Heart left ventricle (tissue), 13 donors: ENCODE data around the gene PRRC2C.

ENCODE experiments used
- POLR2A ChIP-seq, 2 donors: fragments of 450-650 bp; IDR thresholded peaks; one replicate each; pipeline ENCODE4 v1.6.1; 2017; ENCODE audit warnings: antibody characterized with exemption in 2 of 2, mild to moderate bottlenecking in 2 of 2, moderate library complexity in 2 of 2
- TF ChIP-seq, protein P1 (sequence below), 12 donors: fragments of 200-600 bp; sonication (generic) in 4 of 12; IDR thresholded peaks; one replicate each; pipeline versions ENCODE4 v1.5.0 to v1.8.0; 2018 to 2022; ENCODE audit warnings: antibody characterized with exemption in 12 of 12, mild to moderate bottlenecking in 5 of 12
- donor health status: ischemic (EF 13 %, LVEDD 7.1; RV severe dilation, severe dysfunction).
- donor health status: DM: no; HTN: yes; CAD: no.
- donor health status: DM: no; HTN: no; CAD: no.
- donor health status: ischemic (EF 25% LVEDD 6.9; RV normal size, moderate dysfunction).
- donor health status: ischemic (EF 25% LVEDD 5.7; RV mildly dilated, moderate dysfunction).
- donor health status: ischemic (EF 35%, LVEDD 5.7; RV mildly dilated, moderate dysfunction).
- donor health status: nonischemic (EF 11% LVEDD 7.7; RV severe dilation, severe dysfunction).
- donor health status: DM: yes; HTN: yes; CAD: no.
- donor health status: PGD.
- donor health status: ischemic (EF 29% LVEDD 5.4; RV normal size, mild dysfunction).
- donor health status: nonischemic (EF 23%, LVEDD 6.1; RV moderate dilation, normal function).

- no peak for TF ChIP-seq POLR2A (IDR thresholded peaks at IDR 0.05)
- TF ChIP-seq, protein P1, sequence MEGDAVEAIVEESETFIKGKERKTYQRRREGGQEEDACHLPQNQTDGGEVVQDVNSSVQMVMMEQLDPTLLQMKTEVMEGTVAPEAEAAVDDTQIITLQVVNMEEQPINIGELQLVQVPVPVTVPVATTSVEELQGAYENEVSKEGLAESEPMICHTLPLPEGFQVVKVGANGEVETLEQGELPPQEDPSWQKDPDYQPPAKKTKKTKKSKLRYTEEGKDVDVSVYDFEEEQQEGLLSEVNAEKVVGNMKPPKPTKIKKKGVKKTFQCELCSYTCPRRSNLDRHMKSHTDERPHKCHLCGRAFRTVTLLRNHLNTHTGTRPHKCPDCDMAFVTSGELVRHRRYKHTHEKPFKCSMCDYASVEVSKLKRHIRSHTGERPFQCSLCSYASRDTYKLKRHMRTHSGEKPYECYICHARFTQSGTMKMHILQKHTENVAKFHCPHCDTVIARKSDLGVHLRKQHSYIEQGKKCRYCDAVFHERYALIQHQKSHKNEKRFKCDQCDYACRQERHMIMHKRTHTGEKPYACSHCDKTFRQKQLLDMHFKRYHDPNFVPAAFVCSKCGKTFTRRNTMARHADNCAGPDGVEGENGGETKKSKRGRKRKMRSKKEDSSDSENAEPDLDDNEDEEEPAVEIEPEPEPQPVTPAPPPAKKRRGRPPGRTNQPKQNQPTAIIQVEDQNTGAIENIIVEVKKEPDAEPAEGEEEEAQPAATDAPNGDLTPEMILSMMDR (IDR thresholded peaks at IDR 0.05): no peak
These were observed 78.3 kb downstream of the PRRC2C start for GRCh38 chr1:171563675-171564074.
